SK-N-MC (cell line): ENCODE data around the gene KRTAP2-3.
"Not testable (repeated sequence)": the region's sequence is repeated elsewhere in the genome, so short reads cannot be mapped to it uniquely, and the experiment has no call there.

ENCODE experiments used
- EZH2 ChIP-seq: fragments of 200-600 bp; sonication (generic); IDR thresholded peaks from one replicate; pipeline ENCODE4 v1.6.1; 2017; ENCODE audit warnings: antibody characterized with exemption
- POLR2AphosphoS5 ChIP-seq: IDR thresholded peaks from 2 replicates; pipeline ENCODE4 v1.6.1; 2012; ENCODE audit warnings: mild to moderate bottlenecking, low read depth, low read length, borderline replicate concordance

- not testable (repeated sequence) for TF ChIP-seq EZH2, POLR2AphosphoS5
Observed at GRCh38 chr17:41099682-41100480, 40.0 kb upstream of the KRTAP2-3 start.
